ENCODE data around the gene CHPF2.

DNA sequence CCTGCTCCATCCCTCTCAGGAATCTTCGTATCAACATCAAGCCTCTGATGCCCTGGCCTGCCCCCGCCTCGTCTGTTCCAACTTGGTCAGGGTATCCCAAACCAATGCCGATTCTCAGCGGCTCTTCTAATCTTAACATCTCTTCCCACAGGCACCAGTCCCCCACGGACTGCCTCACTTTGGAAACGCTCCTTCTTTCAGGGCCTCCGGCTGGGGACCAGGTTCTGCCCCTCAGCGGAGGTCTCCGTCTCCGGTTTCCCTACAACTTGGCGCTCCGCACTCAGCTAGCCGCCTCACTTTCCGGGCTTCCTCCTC is 5.8 kb upstream of the CHPF2 start:
- TF ChIP-seq AGO2 (optimal IDR thresholded peaks at IDR 0.05; ENCODE audit: low read depth, low read length) (no peak), EZH2 (conservative IDR thresholded peaks at IDR 0.05; ENCODE audit: low read depth, low read length) (no peak), IKZF1 (IDR thresholded peaks at IDR 0.05) (no peak), NR2C2 (CRISPR knock-in tag; IDR thresholded peaks at IDR 0.05; ENCODE audit: borderline replicate concordance) (no peak), YY1 (IDR thresholded peaks at IDR 0.05; ENCODE audit: insufficient read depth, insufficient replicate concordance, low read depth, low read length) (no peak), MAF1 (CRISPR knock-in tag; IDR thresholded peaks at IDR 0.05; ENCODE audit: borderline replicate concordance) (no peak)
- TF ChIP-seq, protein P1, sequence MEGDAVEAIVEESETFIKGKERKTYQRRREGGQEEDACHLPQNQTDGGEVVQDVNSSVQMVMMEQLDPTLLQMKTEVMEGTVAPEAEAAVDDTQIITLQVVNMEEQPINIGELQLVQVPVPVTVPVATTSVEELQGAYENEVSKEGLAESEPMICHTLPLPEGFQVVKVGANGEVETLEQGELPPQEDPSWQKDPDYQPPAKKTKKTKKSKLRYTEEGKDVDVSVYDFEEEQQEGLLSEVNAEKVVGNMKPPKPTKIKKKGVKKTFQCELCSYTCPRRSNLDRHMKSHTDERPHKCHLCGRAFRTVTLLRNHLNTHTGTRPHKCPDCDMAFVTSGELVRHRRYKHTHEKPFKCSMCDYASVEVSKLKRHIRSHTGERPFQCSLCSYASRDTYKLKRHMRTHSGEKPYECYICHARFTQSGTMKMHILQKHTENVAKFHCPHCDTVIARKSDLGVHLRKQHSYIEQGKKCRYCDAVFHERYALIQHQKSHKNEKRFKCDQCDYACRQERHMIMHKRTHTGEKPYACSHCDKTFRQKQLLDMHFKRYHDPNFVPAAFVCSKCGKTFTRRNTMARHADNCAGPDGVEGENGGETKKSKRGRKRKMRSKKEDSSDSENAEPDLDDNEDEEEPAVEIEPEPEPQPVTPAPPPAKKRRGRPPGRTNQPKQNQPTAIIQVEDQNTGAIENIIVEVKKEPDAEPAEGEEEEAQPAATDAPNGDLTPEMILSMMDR (CRISPR knock-in tag; IDR thresholded peaks at IDR 0.05), result no peak

All from HepG2 (cell line).